SU-DHL-6 (cell line): ENCODE results near the gene RASA2.

Source experiments
- H2AFZ ChIP-seq: fragments of 200-600 bp; sonication (generic); 2 replicates; pipeline ENCODE4 v1.6.1; 2014; ENCODE audit warnings: low read depth, mild to moderate bottlenecking, moderate library complexity, mixed read lengths, antibody characterized with exemption, low read length; ENCODE audit not compliant: severe bottlenecking
- H3F3A ChIP-seq: fragments of 200-600 bp; shearing (Covaris generic); 2 replicates; pipeline ENCODE4 v1.6.0; 2016; ENCODE audit warnings: antibody characterized with exemption, mild to moderate bottlenecking; ENCODE audit not compliant: insufficient read depth
- H3K27ac ChIP-seq: fragments of 200-600 bp; sonication (generic); 2 replicates; pipeline ENCODE4 v1.5.1; 2016; ENCODE audit warnings: low read depth, mild to moderate bottlenecking, low read length, moderate library complexity, mixed read lengths
- H3K27me3 ChIP-seq: fragments of 200-600 bp; sonication (generic), shearing (Covaris generic); 2 replicates; pipeline ENCODE4 v1.6.0; 2014; ENCODE audit warnings: mild to moderate bottlenecking, low read length
- H3K36me3 ChIP-seq: fragments of 200-600 bp; sonication (generic); 2 replicates; pipeline ENCODE4 v1.6.1; 2014; ENCODE audit warnings: mild to moderate bottlenecking, low read length, mixed read lengths
- H3K4me2 ChIP-seq: fragments of 300-600, 200-600 bp; shearing (Covaris generic), sonication (generic); 2 replicates; pipeline ENCODE4 v1.6.0; 2014; ENCODE audit warnings: low read length, low read depth, mild to moderate bottlenecking; ENCODE audit not compliant: poor library complexity, severe bottlenecking
- H3K4me3 ChIP-seq: fragments of 200-600 bp; sonication (generic); 2 replicates; pipeline ENCODE4 v1.5.1; 2014; ENCODE audit warnings: antibody characterized with exemption, low read length, mild to moderate bottlenecking, mixed read lengths; ENCODE audit not compliant: insufficient read depth, poor library complexity, severe bottlenecking
- H3K79me2 ChIP-seq: fragments of 200-600 bp; sonication (generic); 2 replicates; pipeline ENCODE4 v1.6.1; 2014; ENCODE audit warnings: mild to moderate bottlenecking, low read length, moderate library complexity; ENCODE audit not compliant: insufficient read depth
- H3K9ac ChIP-seq: fragments of 200-600 bp; sonication (generic); 2 replicates; pipeline ENCODE4 v1.7.0; 2014; ENCODE audit warnings: mild to moderate bottlenecking, low read length
- H3K9me2 ChIP-seq: fragments of 200-600 bp; sonication (generic); replicated peaks from 2 replicates; pipeline ENCODE4 v1.6.1; 2014; ENCODE audit warnings: low read length; ENCODE audit not compliant: insufficient read depth
- H3K9me3 ChIP-seq: fragments of 200-600 bp; sonication (generic); 2 replicates; pipeline ENCODE4 v1.6.1; 2014; ENCODE audit warnings: low read length, mixed read lengths; ENCODE audit not compliant: insufficient read depth
- H4K20me1 ChIP-seq: fragments of 200-600 bp; sonication (generic); 2 replicates; pipeline ENCODE4 v1.6.1; 2014; ENCODE audit warnings: low read depth, mild to moderate bottlenecking, antibody characterized with exemption, low read length, moderate library complexity, mixed read lengths
- EZH2phosphoT487 ChIP-seq: fragments of 200-600 bp; sonication (generic), shearing (Covaris generic); conservative IDR thresholded peaks from 2 replicates; pipeline ENCODE4 v1.6.1; 2018; ENCODE audit warnings: mild to moderate bottlenecking, antibody characterized with exemption, low read length, moderate library complexity, mixed read lengths
- TF ChIP-seq, protein P1 (sequence below): fragments of 200-600 bp; sonication (generic); IDR thresholded peaks from one replicate; pipeline ENCODE4 v1.5.1; 2017; ENCODE audit warnings: antibody characterized with exemption, mild to moderate bottlenecking, low read length, moderate library complexity; ENCODE audit not compliant: insufficient read depth, poor library complexity, severe bottlenecking

The RASA2 gene

DNA sequence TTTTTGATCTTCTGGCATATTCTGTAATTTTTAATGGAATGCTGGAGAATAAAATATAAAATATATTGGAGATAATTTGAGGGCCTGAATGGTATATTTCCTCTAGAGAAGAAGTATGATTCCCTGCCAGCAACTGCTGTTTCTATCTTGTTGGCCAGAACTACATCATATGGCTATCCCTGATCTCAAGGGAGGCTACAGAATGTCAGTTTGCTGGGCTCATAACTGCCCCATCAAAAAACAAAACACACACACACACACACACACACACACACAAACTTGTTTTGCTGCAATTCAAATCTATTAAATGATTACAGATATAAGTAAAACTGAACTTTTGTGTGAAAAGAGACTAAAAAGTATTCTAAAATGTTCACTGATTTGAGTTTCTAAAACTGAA, 51.0 kb downstream of the RASA2 start:
- Histone ChIP-seq H3K9ac (no peak overlapping the region), H2AFZ (no peak overlapping the region), H3K4me3 (no peak overlapping the region), H3K27ac (no peak overlapping the region), H3K9me3 (no peaks in the 10 kb centered on the region), H3K79me2 (no peaks in the 10 kb centered on the region), H3K9me2 (no peaks in the 10 kb centered on the region), H4K20me1 (no peaks in the 10 kb centered on the region), H3K4me2 (no peak overlapping the region), H3K27me3 (no peaks in the 10 kb centered on the region), H3K36me3 (peaks cover 16% of the 10 kb centered on the region), H3F3A (0 out of 2 replicates have a peak, but pooled peaks cover 5% of the 10 kb centered on the region)
- TF ChIP-seq, protein P1, sequence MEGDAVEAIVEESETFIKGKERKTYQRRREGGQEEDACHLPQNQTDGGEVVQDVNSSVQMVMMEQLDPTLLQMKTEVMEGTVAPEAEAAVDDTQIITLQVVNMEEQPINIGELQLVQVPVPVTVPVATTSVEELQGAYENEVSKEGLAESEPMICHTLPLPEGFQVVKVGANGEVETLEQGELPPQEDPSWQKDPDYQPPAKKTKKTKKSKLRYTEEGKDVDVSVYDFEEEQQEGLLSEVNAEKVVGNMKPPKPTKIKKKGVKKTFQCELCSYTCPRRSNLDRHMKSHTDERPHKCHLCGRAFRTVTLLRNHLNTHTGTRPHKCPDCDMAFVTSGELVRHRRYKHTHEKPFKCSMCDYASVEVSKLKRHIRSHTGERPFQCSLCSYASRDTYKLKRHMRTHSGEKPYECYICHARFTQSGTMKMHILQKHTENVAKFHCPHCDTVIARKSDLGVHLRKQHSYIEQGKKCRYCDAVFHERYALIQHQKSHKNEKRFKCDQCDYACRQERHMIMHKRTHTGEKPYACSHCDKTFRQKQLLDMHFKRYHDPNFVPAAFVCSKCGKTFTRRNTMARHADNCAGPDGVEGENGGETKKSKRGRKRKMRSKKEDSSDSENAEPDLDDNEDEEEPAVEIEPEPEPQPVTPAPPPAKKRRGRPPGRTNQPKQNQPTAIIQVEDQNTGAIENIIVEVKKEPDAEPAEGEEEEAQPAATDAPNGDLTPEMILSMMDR, result no peak
- no peak for TF ChIP-seq EZH2phosphoT487

DNA sequence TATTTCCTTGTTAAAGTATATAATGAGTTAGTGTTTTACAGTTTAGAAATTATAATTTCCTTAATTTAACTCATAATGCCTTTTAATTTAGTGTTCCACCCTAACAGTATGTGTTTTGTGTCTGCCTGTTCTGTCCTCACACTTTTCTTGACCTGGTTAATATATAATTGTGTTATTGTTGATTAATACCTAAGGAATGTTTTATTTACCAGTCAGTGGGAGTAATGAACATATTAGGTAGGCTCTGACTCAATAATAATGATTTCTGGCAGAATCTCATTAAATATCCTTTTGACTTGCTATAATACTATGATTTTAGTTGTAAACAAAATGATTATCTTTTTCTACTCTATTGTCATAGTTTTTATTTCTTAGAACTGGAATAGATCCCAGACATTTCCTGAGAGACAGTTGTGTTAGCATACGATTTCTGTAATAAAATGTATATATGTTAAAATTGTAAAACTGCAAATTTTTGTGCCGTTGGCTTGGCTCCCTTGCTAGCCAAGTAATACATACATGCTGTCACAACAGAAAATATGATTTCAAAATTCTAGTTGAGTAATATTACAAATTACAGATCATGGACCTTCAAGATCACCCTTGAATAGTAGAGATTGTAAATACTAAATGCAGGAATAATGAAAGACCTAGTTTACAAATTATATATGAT, 51.9 kb downstream of the RASA2 start:
- H3K79me2 ChIP-seq, result no peaks in the 10 kb centered on the region
- H3F3A ChIP-seq, result 0 out of 2 replicates have a peak, but pooled peaks cover 5% of the 10 kb centered on the region
- no peaks in the 10 kb centered on the region for H3K9me3 ChIP-seq
- H4K20me1 ChIP-seq, result no peaks in the 10 kb centered on the region
- H3K27ac ChIP-seq, result no peak overlapping the region
- no peak overlapping the region for H3K4me3 ChIP-seq
- no peaks in the 10 kb centered on the region for H3K9me2 ChIP-seq
- H3K36me3 ChIP-seq, result peaks cover 23% of the 10 kb centered on the region
- H3K9ac ChIP-seq, result no peak overlapping the region
- no peaks in the 10 kb centered on the region for H3K27me3 ChIP-seq
- H2AFZ ChIP-seq, result no peak overlapping the region
- no peak overlapping the region for H3K4me2 ChIP-seq
- TF ChIP-seq EZH2phosphoT487, result no peak
- TF ChIP-seq, protein P1, result no peak

GRCh38 chr3:141539431-141540187, 52.8 kb downstream of the RASA2 start:
- no peak overlapping the region for H3K4me3 ChIP-seq
- H3K9ac ChIP-seq, result no peak overlapping the region
- H3F3A ChIP-seq, result 0 out of 2 replicates have a peak, but pooled peaks cover 5% of the 10 kb centered on the region
- peaks cover 22% of the 10 kb centered on the region for H3K36me3 ChIP-seq
- H3K27me3 ChIP-seq, result no peaks in the 10 kb centered on the region
- no peaks in the 10 kb centered on the region for H3K9me2 ChIP-seq
- H3K79me2 ChIP-seq, result no peaks in the 10 kb centered on the region
- no peak overlapping the region for H3K4me2 ChIP-seq
- H2AFZ ChIP-seq, result no peak overlapping the region
- no peaks in the 10 kb centered on the region for H3K9me3 ChIP-seq
- no peaks in the 10 kb centered on the region for H4K20me1 ChIP-seq
- H3K27ac ChIP-seq, result no peak overlapping the region
- TF ChIP-seq, protein P1, result no peak
- TF ChIP-seq EZH2phosphoT487, result no peak
